ENCODE data around the gene ATAD2B.
A peak's percentile ranks its signal among the peaks of the same experiment; 100 is the strongest.
"Not testable (repeated sequence)": the region's sequence is repeated elsewhere in the genome, so short reads cannot be mapped to it uniquely, and the experiment has no call there.

The ATAD2B gene

DNA sequence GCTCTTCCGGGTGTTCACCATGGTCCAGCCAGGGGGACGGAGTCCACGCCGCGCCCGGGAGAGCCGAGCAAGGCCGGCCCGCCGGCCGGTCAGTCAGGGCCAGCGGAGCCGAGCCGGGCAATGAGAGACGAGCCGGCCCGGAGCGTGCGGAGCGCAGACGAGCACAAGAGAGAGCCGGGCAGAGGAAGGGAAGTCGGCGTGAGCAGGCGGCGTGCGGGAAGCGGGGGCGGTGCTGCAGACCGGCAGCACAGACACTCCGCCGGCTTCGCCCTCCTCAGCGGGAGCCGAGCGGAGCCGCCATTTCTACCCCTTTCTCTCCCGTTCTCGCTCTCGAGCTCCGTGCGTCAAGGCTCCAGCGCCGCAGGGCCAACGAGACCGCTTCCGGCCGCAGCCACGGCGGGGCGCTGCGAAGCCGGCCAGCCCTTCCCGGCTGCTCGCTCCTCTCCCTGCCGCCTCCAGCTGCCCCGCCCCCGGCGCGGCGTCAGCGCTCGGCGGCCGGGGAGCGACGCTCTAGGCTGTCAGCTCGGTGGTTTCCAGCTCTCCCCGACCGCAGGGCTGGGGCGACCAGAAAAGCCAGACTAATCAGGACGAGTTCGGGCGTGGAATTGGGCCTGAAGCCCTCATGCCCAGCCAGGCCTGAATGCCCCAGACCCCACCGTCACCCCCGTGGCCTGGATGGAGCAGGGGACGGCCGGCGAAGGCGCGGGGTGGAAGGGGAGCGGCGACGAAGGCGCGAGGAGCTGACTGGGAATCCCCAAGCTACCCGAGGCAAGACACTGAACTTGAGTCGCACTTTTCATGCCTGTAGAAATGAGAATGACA, at the start of gene ATAD2B:
Gene ATAD2B, minus strand, starts transcription at position 374 of the 822 bp plus-strand sequence. Its CDS starts 353 bp downstream, at position 21.
- peak; percentile 90 to 94 for DNase-seq

DNA sequence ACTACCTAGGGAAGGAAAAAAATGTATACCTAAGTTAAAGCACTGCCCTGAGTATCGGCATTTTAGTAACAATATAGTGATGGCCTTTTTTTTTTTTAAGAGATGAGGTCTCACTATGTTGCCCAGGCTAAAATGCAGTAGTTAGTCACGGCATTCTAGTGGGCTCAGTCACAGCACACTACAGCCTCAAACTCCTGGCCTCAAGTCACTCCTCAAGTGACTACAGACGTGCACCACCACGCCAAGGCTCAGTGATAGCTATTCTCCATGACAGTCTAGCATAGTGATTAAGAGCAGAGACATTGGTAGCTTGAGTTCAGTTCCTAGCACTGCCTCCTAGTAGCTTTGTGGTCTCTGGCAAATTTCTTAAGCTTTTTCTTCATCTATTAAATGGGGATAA, 40.9 kb upstream of the ATAD2B start:
- DNase-seq = no peak

GRCh38 chr2:23954325-23955014, 27.5 kb upstream of the ATAD2B start:
- DNase-seq = no peak

GRCh38 chr2:23953625-23954024, 26.7 kb upstream of the ATAD2B start:
- DNase-seq = no peak

- not testable (repeated sequence) for DNase-seq
Measured at GRCh38 chr2:23952558-23952957, 25.6 kb upstream of the ATAD2B start.

DNA sequence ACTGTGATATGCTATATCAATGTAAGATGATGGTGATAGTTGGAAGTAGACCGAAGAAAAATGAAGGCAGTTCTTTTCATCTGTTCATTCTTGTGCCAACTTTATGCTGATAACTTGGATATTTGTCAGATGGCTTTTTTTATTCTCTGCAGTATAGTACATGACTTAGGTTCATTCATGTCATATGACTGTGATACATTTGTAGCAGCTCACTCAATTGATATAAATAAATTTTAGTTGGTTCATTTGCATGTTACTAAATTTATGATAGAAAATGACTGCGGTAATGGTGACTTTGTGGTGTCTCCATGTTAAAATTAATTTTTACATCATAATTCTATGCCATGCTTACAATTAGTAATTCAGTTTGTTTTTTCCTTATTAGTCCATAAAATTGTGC, 20.4 kb upstream of the ATAD2B start:
- no peak for DNase-seq

- DNase-seq = no peak
Measured at GRCh38 chr2:23944976-23945375, 18.1 kb upstream of the ATAD2B start.

DNA sequence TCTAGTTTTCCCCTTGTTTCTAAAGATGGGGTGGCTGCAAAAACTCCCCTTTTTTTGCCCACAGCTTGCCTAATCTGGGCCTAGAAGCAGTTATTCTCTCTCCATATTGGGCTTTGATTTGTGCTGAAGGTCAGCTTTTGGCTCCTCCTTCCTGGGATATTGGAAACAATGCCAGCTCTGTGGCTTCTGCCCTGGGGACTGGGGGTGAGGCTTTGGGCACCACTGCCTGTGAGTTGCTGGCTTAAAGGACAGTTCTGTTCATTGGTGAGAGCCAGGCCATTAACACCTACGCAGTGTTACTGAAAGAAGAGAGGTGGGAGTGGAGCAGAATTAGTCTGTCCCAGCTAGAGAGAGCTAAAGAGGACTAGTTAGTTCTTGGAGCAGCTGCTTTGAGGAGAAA, 17.6 kb upstream of the ATAD2B start:
- DNase-seq = no peak

GRCh38 chr2:23943666-23944065, 16.7 kb upstream of the ATAD2B start:
- no peak for DNase-seq

DNA sequence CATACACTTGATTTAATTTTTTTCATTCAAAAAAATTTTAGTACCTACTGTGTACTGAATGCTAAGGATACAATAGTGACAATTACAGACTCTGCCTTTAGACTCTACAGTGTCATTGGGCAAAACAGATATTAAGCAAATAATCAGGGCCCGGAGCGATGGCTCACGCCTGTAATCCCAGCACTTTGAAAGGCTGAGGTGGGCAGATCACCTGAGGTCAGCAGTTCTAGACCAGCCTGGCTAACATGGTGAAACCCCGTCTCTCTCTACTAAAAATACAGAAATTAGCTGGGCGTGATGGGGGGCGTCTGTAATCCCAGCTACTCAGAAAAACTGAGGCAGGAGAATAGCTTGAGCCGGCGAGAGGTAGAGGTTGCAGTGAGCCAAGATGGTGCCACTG, 14.7 kb upstream of the ATAD2B start:
- no peak for DNase-seq

DNA sequence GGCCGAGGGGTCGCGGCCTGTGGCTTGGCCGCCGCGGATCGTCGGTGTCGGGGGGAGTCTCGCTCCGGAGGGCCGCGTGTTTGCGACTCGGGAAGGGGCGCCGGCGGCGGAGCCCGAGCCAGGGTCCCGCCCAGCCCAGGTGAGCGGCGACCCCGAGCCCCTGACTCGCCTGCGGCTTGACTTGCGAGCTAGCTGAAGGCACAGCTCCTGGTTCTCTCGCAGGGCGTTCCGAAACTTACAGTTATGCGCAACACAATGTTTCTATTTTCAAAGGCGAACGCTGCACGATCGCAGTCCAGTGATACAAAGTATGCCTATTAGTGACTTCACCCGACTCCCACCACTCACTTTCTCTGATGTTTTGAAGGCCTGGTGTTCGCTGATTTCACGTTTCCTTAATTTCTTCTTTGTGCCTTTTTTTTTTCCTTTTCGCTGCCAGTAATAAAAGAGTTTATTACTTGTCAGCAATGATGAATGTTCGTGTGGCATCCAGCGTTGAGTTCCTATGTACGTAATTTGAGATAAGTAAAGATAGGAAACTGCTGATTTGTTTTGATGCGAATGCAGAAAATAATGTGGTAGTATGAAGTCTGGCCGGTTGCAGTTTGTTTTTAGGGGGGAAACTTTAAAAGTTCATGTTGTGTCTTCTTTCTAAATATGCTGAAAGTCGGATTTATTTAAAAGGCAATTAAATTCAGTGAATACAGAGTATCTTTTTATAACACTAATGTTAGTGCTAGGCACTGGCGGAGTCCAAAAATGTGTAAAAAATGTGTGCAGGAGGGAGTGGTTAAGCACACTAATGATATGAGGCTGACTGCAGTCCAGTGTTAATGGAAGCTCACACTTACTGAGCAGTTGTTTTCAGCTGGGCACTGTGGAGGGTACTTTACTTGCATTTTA, 14.0 kb upstream of the ATAD2B start:
- peak; percentile 11 to 36 for DNase-seq

DNA sequence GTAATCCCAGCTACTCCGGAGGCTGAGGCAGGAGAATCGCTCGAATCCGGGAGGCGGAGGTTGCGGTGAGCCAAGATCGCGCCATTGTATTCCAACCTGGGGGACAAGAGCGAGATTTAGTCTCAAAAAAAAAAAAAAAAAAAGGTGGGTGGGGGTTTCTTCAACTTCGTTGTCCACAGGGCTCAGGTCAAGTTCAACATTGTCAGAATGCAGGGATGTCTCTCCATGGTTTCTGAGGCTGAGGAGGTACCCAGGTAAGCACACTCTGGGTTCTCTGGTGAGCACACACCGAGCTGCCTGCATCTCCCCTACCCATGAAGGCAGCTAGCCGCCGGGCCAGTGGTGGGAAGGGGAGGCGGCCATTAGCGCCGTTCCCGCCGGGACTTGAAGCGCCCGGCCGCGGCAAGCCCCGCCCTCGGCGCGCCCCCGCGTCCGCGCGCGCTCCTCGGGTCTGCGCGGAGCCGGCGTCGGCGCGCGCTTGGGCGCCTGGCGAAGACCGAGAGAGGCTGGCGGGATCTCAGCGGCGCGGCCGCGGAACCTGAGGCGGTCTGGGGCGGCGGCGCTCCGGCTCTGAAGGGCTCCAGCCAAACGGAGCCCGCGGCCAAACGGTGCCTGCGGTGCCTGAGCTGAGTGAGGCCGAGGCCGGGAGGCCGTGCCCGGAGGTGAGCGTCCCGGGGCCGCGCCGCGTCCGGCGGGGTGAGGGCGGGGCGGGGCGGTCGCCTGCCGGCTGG, 13.2 kb upstream of the ATAD2B start, which contains the start of gene UBXN2A:
Gene UBXN2A, plus strand, starts transcription at position 477 of the 731 bp plus-strand sequence. CDS start 17,852 bp downstream, outside the sequence.
- DNase-seq = peak; percentile 62 to 88

- DNase-seq = no peak
Measured at GRCh38 chr2:23934259-23934658, 7.3 kb upstream of the ATAD2B start.

DNA sequence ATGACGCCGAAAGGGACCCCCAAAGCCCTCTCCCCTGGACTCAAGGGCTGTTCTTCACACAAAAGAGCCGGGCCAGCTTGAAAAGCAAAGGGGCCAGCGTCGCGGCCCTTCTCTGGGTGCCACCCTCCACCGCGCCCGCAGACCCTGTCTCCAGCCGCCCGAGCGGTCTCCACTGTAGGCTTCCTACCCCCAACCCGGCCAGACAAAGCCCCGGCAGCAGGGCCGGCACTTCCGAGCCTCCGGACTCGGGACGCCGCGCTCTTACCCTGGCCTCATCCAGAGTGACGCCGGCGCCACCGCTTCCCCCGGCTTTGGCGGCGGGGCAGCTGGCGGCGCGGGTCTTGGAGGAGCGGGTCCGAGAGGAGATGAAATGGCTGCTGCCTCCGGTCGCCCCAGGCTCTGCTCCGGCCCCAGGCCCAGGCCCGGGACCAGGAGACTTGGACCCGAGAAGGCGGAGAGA, 603 bp downstream of the ATAD2B start:
- DNase-seq = no peak

GRCh38 chr2:23925702-23926289, 1.1 kb downstream of the ATAD2B start:
- no peak for DNase-seq

DNA sequence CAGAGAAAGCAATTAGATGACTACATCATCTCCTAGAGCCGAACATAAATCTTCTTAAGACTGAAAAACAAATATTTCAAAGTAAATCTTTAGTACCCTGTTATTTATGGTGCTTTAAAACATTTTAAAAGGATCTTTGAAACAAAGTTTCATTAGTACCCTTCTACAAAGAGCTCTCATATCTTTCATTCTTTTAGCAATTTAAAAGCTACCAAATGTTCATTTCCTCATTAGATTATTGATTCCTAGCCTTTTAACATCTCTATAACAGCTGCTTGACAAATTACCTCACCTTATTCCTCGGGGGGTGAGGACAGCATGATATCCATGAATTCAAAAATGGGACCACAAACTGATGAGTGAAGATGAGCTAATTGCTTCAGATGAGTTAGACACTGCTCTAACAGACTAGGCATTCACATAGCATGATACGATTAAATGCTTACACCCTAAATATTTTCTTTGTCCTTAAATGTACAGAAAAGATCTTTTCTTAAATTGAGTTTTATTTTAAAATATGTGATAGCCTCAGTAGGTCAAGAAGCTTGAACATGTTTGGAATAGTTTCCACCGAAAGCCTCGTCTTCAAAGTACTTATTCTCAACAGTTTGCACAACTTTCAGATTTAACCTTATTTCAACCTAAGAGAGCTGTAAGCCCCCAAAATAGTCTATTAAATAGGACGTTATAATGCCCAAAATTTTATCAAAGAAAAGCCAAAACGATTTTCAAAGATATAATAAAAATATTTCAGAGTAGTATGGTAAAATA, 2.1 kb downstream of the ATAD2B start:
- DNase-seq = no peak

- DNase-seq = no peak
Measured at GRCh38 chr2:23918837-23919489, 8.0 kb downstream of the ATAD2B start.

DNA sequence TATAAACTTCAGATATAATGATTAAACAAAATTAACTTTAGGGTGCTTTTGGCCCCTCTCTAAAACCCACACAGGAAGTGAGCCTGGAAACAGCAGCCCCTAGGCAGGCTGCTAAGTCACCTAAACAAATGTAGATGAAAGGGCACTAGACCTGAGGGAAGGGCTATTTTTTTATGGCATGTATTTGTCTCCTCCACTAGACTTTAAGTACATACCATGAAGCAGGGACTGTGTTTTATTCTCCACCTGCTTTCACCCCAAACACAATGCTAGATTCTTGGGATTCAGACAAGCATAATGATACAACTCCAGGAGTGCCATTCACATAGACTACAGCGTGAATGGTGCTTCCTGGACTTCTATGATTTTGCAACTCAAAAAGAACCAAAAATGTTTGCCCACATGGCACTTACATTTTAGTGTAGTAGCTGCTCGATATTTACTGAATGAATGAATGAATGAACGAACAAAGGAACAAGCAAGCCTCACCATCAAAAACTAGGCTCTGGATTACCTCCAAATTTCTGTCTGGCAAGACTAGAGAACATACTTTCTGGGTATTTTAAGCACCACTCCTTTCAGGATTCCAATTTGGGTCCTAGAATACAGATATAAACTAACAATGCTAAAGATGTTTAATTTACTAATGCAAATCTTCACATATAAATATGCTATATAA, 10.1 kb downstream of the ATAD2B start:
- no peak for DNase-seq

DNA sequence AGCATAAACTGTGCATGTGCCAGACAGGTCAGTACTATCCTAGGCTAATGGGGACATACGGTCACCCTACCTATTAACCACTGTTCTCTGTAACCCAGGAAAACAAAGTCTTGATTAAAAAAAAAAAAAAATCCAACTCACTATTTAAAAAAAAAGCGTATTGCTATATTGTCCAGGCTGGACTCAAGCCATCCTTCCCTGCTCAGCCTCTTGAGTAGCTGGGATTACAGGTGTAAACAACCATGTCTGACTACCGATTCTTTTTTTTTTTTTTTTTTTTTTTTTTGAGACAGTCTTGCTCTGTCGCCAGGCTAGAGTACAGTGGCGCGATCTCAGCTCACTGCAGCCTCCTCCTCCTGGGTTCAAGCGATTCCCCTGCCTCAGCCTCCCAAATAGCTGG, 11.6 kb downstream of the ATAD2B start:
- DNase-seq = no peak

DNA sequence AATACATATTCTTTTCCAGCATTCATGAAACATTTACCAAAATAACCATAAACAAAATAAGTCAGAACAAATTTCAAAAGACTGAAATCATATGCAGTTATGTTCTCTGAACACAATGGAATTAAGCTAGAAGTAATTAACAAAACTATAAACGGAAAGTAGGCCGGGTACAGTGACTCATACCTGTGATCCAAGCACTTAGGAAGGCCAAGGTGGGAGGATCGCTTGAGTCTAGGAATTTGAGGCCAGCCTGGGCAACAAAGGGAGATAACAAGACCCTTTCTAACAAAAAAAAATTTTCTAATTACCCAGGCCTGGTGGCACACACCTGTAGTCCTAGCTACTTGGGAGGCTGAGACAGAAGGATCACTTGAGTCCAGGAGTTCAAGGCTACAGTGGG, 14.9 kb downstream of the ATAD2B start:
- DNase-seq = no peak

Data from NCI-H1930 (cell line).